ENCODE measurements around the gene RAB20.

DNA sequence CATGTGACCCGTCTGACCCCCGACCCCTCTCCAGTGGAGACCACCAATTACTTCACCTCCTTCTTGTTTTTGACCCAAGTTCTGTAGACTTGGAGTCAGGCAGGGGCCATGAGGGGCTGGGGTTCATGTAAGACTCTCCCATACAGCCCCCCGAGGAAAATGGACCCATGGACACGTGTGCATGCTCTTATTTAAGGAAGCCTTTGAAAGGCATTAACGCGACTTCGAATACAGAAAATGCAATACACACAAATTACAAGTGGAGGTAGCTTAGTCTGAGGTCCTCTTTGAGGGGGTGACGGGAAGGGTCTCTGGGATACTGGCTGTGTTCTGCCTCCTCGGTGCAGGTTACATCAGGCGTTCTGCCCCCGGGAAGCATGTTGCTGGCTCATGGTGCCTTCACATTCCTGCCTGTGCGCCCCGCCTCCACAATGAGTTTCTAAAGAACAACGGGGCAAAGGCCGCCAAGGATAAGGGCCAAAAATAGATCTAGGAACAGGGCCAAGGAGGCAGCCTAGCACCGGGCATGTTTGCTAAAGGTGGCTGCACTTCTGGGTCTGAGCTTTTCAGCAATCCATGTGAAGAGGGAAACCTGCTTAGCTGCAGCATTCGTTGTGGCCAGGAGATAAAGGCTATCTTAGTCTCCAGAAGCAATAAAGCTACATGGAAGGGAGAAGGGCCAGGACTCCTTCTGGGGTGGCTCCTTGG is 54.5 kb downstream of the RAB20 start:
- no peak for TF ChIP-seq YY1 (IDR thresholded peaks at IDR 0.05; ENCODE audit: low read depth)
- TF ChIP-seq EP300 (IDR thresholded peaks at IDR 0.05; ENCODE audit: borderline replicate concordance) = peak; percentile 43; the same call in 1 of the 2 replicates
- TF ChIP-seq MAX (IDR thresholded peaks at IDR 0.05) = peak; percentile 66; the same call in 1 of the 2 replicates
- TF ChIP-seq RAD21 (IDR thresholded peaks at IDR 0.05; ENCODE audit: low read depth) = no peak; the same call in 1 of the 2 replicates
- TF ChIP-seq EGR1 (IDR thresholded peaks at IDR 0.05) = no peak
- TF ChIP-seq, protein P1, sequence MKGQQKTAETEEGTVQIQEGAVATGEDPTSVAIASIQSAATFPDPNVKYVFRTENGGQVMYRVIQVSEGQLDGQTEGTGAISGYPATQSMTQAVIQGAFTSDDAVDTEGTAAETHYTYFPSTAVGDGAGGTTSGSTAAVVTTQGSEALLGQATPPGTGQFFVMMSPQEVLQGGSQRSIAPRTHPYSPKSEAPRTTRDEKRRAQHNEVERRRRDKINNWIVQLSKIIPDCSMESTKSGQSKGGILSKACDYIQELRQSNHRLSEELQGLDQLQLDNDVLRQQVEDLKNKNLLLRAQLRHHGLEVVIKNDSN (IDR thresholded peaks at IDR 0.05) = no peak
- no peak for TF ChIP-seq CREB1 (IDR thresholded peaks at IDR 0.05; ENCODE audit: low read depth)
- peak; percentile 77 for TF ChIP-seq TEAD4 (IDR thresholded peaks at IDR 0.05)
- TF ChIP-seq ZBTB7A (IDR thresholded peaks at IDR 0.05; ENCODE audit: low read depth) = no peak
- no peak for TF ChIP-seq FOXM1 (IDR thresholded peaks at IDR 0.05; ENCODE audit: borderline replicate concordance, low read depth)
- TF ChIP-seq TAF1 (IDR thresholded peaks at IDR 0.05; ENCODE audit: low read depth) = no peak
- peak; percentile 76 for TF ChIP-seq NFIC (IDR thresholded peaks at IDR 0.05)
- no peak for TF ChIP-seq REST (IDR thresholded peaks at IDR 0.05; ENCODE audit: low read depth)
- no peak for TF ChIP-seq CEBPB (IDR thresholded peaks at IDR 0.05)

Measured in Ishikawa (cell line).